H9 (cell line): Measurements from ENCODE around the gene ZNF136. TPM values are rescaled to one million over a fixed set of nuclear protein-coding genes. Genes with fewer than 3 reads are reported as not detected.

Experiments
- DNase-seq: peaks from one replicate; pipeline ENCODE4 v3.0.0-alpha.2; 2017
- H2AFZ ChIP-seq: one replicate; pipeline ENCODE4 v1.6.1; 2013; ENCODE audit warnings: mild to moderate bottlenecking, low read length, control low read depth, moderate library complexity
- H2AK5ac ChIP-seq: 2 replicates; pipeline ENCODE4 v1.6.1; 2013; ENCODE audit warnings: low read length, control low read depth, mixed read lengths; ENCODE audit not compliant: insufficient read length
- H2BK120ac ChIP-seq: one replicate; pipeline ENCODE4 v1.6.1; 2013; ENCODE audit warnings: low read depth, mild to moderate bottlenecking, low read length, control low read depth, inconsistent platforms; ENCODE audit not compliant: poor library complexity, severe bottlenecking
- H2BK12ac ChIP-seq: 2 replicates; pipeline ENCODE4 v1.6.1; 2013; ENCODE audit warnings: low read length, control low read depth, mixed read lengths, low read depth; ENCODE audit not compliant: insufficient read length
- H2BK15ac ChIP-seq: 2 replicates; pipeline ENCODE4 v1.6.1; 2013; ENCODE audit warnings: low read depth, low read length, control low read depth
- H2BK20ac ChIP-seq: one replicate; pipeline ENCODE4 v1.6.1; 2013; ENCODE audit warnings: low read depth, mild to moderate bottlenecking, low read length, control low read depth, inconsistent platforms; ENCODE audit not compliant: poor library complexity, severe bottlenecking
- H2BK5ac ChIP-seq: 2 replicates; pipeline ENCODE4 v1.6.1; 2013; ENCODE audit warnings: low read length, control low read depth, mixed read lengths; ENCODE audit not compliant: insufficient read length
- H3K14ac ChIP-seq: 2 replicates; pipeline ENCODE4 v1.6.1; 2013; ENCODE audit warnings: low read length, control low read depth; ENCODE audit not compliant: insufficient read depth
- H3K18ac ChIP-seq: 2 replicates; pipeline ENCODE4 v1.6.1; 2013; ENCODE audit warnings: low read depth, mild to moderate bottlenecking, mixed read lengths, low read length, control low read depth; ENCODE audit not compliant: insufficient read length
- H3K23ac ChIP-seq: 2 replicates; pipeline ENCODE4 v1.6.1; 2013; ENCODE audit warnings: low read length, control low read depth, mixed read lengths, low read depth; ENCODE audit not compliant: insufficient read length
- H3K23me2 ChIP-seq: 2 replicates; pipeline ENCODE4 v1.6.1; 2013; ENCODE audit warnings: low read depth, mild to moderate bottlenecking, mixed read lengths, low read length, control low read depth; ENCODE audit not compliant: insufficient read length, poor library complexity, severe bottlenecking
- H3K27ac ChIP-seq: 2 replicates; pipeline ENCODE4 v1.5.1; 2013; ENCODE audit warnings: low read length, control low read depth, mixed read lengths, low read depth; ENCODE audit not compliant: insufficient read length
- H3K27me3 ChIP-seq: 2 replicates; pipeline ENCODE4 v1.6.1; 2013; ENCODE audit warnings: low read length, control low read depth, inconsistent platforms; ENCODE audit not compliant: insufficient read depth
- H3K4ac ChIP-seq: 2 replicates; pipeline ENCODE4 v1.6.1; 2013; ENCODE audit warnings: low read depth, mild to moderate bottlenecking, control low read depth, inconsistent platforms, low read length, moderate library complexity
- H3K4me1 ChIP-seq: 2 replicates; pipeline ENCODE4 v1.6.1; 2013; ENCODE audit warnings: low read length, control low read depth, inconsistent platforms; ENCODE audit not compliant: insufficient read depth
- H3K4me2 ChIP-seq: 2 replicates; pipeline ENCODE4 v1.6.1; 2013; ENCODE audit warnings: low read length, control low read depth, mixed read lengths; ENCODE audit not compliant: insufficient read length, insufficient read depth
- H3K56ac ChIP-seq: 2 replicates; pipeline ENCODE4 v1.6.1; 2013; ENCODE audit warnings: low read depth, mild to moderate bottlenecking, mixed read lengths, low read length, control low read depth; ENCODE audit not compliant: insufficient read length
- H3K79me1 ChIP-seq: 2 replicates; pipeline ENCODE4 v1.6.1; 2013; ENCODE audit warnings: low read depth, mild to moderate bottlenecking, moderate library complexity, low read length, control low read depth, inconsistent platforms; ENCODE audit not compliant: insufficient read depth, poor library complexity, severe bottlenecking
- H3K79me2 ChIP-seq: 2 replicates; pipeline ENCODE4 v1.6.1; 2013; ENCODE audit warnings: low read length, control low read depth, inconsistent platforms; ENCODE audit not compliant: insufficient read depth
- H3K9ac ChIP-seq: 2 replicates; pipeline ENCODE4 v1.6.1; 2013; ENCODE audit warnings: low read length, control low read depth, mixed read lengths; ENCODE audit not compliant: insufficient read length; ENCODE audit errors: extremely low read depth
- H3K9me3 ChIP-seq: one replicate; pipeline ENCODE4 v1.6.1; 2013; ENCODE audit warnings: low read depth, low read length, inconsistent platforms; ENCODE audit not compliant: control insufficient read depth
- H3T11ph ChIP-seq: one replicate; pipeline ENCODE4 v1.6.1; 2013; ENCODE audit warnings: mild to moderate bottlenecking, low read length, control low read depth, inconsistent platforms
- H4K20me1 ChIP-seq: one replicate; pipeline ENCODE4 v1.6.1; 2013; ENCODE audit not compliant: control insufficient read depth, insufficient read length, insufficient read depth
- H4K5ac ChIP-seq: 2 replicates; pipeline ENCODE4 v1.6.1; 2013; ENCODE audit warnings: low read depth, mild to moderate bottlenecking, mixed read lengths, low read length, control low read depth; ENCODE audit not compliant: insufficient read length
- H4K8ac ChIP-seq: replicated peaks from 2 replicates; pipeline ENCODE4 v1.6.1; 2013; ENCODE audit warnings: low read length, control low read depth, mixed read lengths, low read depth; ENCODE audit not compliant: insufficient read length
- H4K91ac ChIP-seq: 2 replicates; pipeline ENCODE4 v1.6.1; 2013; ENCODE audit warnings: low read depth, mild to moderate bottlenecking, moderate library complexity, mixed read lengths, low read length, control low read depth; ENCODE audit not compliant: insufficient read length
- H3K27ac Mint-ChIP-seq, 3 experiments: 2 replicates in 2 of 3; 3 replicates in 1 of 3; pipeline ENCODE4 v1.8.0; 2020 to 2021; ENCODE audit warnings: mixed read lengths in 3 of 3, mild to moderate bottlenecking in 1 of 3, moderate library complexity in 1 of 3
- H3K27me3 Mint-ChIP-seq: 2 replicates; pipeline ENCODE4 v1.8.0; 2021; ENCODE audit warnings: low read depth, mild to moderate bottlenecking, moderate library complexity, mixed read lengths
- H3K36me3 Mint-ChIP-seq, 3 experiments: 2 replicates in 2 of 3; 3 replicates in 1 of 3; pipeline ENCODE4 v1.8.0; 2020 to 2021; ENCODE audit warnings: low read depth in 3 of 3, mixed read lengths in 3 of 3; ENCODE audit not compliant: insufficient read depth in 1 of 3
- H3K4me1 Mint-ChIP-seq, 2 experiments: 2 replicates each; pipeline ENCODE4 v1.8.0; 2020; ENCODE audit warnings: mixed read lengths in 2 of 2
- H3K4me3 Mint-ChIP-seq, 2 experiments: 2 replicates in 1 of 2; 3 replicates in 1 of 2; pipeline ENCODE4 v1.8.0; 2020 to 2021; ENCODE audit warnings: mild to moderate bottlenecking in 2 of 2, mixed read lengths in 2 of 2, moderate library complexity in 1 of 2
- H3K9me3 Mint-ChIP-seq, 2 experiments: 2 replicates in 1 of 2; 3 replicates in 1 of 2; pipeline ENCODE4 v1.8.0; 2020; ENCODE audit warnings: mild to moderate bottlenecking in 2 of 2, mixed read lengths in 2 of 2, moderate library complexity in 1 of 2
- WGBS: extraction: QIAGEN DNeasy Blood & Tissue Kit; methylation state at CpG from one replicate; pipeline ENCODE4 v1.1.7; 2013; ENCODE audit warnings: missing lambda C conversion rate, low lambda C conversion rate, mixed read lengths; ENCODE audit not compliant: insufficient read length; ENCODE audit errors: extremely low coverage; 5-methylcytosine and 5-hydroxymethylcytosine counted together
- total RNA-seq: library from RNA; stranded (reverse); gene quantifications from 2 replicates; pipeline ENCODE4 v1.2.1, GENCODE V29; 2021
- TF ChIP-seq, protein P1 (sequence below): fragments of 200-600 bp; sonication (generic); conservative IDR thresholded peaks from 3 replicates; pipeline ENCODE4 v1.8.0; 2021; ENCODE audit warnings: antibody characterized with exemption, mild to moderate bottlenecking

The ZNF136 gene
- total RNA-seq, 1 experiment from 2014 or later = 10.8 TPM

DNA sequence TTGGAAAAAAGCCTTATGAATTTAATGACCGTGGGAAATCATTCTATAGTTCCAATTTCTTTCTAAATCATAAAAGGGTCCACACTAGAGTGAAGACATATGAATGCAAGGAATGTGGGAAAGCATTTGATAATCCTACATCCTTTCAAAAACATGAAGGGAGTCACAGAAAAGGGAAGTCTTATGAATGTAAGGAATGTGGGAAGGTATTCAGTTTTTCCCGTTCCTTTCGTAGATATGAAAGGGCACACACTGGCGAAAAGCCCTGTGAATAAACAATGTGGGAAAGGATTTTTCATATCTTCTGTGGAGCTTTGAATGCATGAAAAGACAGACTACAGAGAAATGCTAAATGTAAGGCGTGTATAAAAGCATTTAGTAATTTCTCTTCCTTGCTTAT is 49.8 kb upstream of the ZNF136 start:
- Histone ChIP-seq H3K23me2 (no peaks in the 10 kb centered on the region), H2BK5ac (no peak overlapping the region), H2AFZ (no peak overlapping the region), H3K79me1 (no peaks in the 10 kb centered on the region), H2BK15ac (no peak overlapping the region), H4K8ac (no peak overlapping the region), H3K9me3 (peaks cover 51% of the 10 kb centered on the region), H3K4me1 (no peaks in the 10 kb centered on the region), H3K14ac (no peak overlapping the region), H3K27ac (no peak overlapping the region), H3K23ac (no peak overlapping the region), H3K4ac (no peak overlapping the region), H3K79me2 (no peaks in the 10 kb centered on the region), H2BK20ac (no peak overlapping the region), H3K9ac (no peak overlapping the region), H2BK120ac (no peak overlapping the region), H3T11ph (no peak overlapping the region), H4K20me1 (no peaks in the 10 kb centered on the region), H3K4me2 (no peak overlapping the region), H3K56ac (no peak overlapping the region), H4K91ac (no peak overlapping the region), H3K27me3 (no peaks in the 10 kb centered on the region), H3K18ac (no peak overlapping the region), H2BK12ac (no peak overlapping the region), H2AK5ac (no peak overlapping the region), H4K5ac (no peak overlapping the region)
- no peaks in the 10 kb centered on the region for H3K4me1 Mint-ChIP-seq
- H3K4me3 Mint-ChIP-seq = no peak overlapping the region
- peaks cover 69 to 72% of the 10 kb centered on the region in 2 experiments for H3K9me3 Mint-ChIP-seq
- WGBS = no CpG with 5 or more reads among the region's 5 CpGs
- H3K27ac Mint-ChIP-seq = no peak overlapping the region
- no peak for DNase-seq
- TF ChIP-seq, protein P1, sequence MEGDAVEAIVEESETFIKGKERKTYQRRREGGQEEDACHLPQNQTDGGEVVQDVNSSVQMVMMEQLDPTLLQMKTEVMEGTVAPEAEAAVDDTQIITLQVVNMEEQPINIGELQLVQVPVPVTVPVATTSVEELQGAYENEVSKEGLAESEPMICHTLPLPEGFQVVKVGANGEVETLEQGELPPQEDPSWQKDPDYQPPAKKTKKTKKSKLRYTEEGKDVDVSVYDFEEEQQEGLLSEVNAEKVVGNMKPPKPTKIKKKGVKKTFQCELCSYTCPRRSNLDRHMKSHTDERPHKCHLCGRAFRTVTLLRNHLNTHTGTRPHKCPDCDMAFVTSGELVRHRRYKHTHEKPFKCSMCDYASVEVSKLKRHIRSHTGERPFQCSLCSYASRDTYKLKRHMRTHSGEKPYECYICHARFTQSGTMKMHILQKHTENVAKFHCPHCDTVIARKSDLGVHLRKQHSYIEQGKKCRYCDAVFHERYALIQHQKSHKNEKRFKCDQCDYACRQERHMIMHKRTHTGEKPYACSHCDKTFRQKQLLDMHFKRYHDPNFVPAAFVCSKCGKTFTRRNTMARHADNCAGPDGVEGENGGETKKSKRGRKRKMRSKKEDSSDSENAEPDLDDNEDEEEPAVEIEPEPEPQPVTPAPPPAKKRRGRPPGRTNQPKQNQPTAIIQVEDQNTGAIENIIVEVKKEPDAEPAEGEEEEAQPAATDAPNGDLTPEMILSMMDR = no peak
- peaks cover 3% of the 10 kb centered on the region; the same call in 1 of the 2 replicates for H3K27me3 Mint-ChIP-seq
- peaks cover 78 to 85% (median 82%) of the 10 kb centered on the region in 3 experiments for H3K36me3 Mint-ChIP-seq
